Activated naive CD8-positive, alpha-beta T cell treated with anti-CD3 and anti-CD28 coated beads, Interleukin-2, amount 50 U/mL, for 24 hours (primary cell): ENCODE data around the gene SLC16A5.
A peak's percentile ranks its signal among the peaks of the same experiment; 100 is the strongest.

Experiments used
- ATAC-seq: fragments of 150-1000 bp; cut with Tn5 transposase; one replicate; pipeline ENCODE4 v1.10.0; 2021
- DNase-seq: peaks from one replicate; pipeline ENCODE4 v3.0.0; 2021
- H3K27ac Mint-ChIP-seq: one replicate; pipeline ENCODE4 v1.8.0; 2021; ENCODE audit warnings: mild to moderate bottlenecking, mixed read lengths
- H3K27me3 Mint-ChIP-seq: one replicate; pipeline ENCODE4 v1.8.0; 2021; ENCODE audit warnings: mixed read lengths
- H3K36me3 Mint-ChIP-seq: one replicate; pipeline ENCODE4 v1.8.0; 2021; ENCODE audit warnings: low read depth, mixed read lengths
- H3K4me1 Mint-ChIP-seq: one replicate; pipeline ENCODE4 v1.8.0; 2021; ENCODE audit warnings: mixed read lengths
- H3K4me3 Mint-ChIP-seq: one replicate; pipeline ENCODE4 v1.8.0; 2021; ENCODE audit warnings: mild to moderate bottlenecking, moderate library complexity, mixed read lengths
- H3K9me3 Mint-ChIP-seq: one replicate; pipeline ENCODE4 v1.8.0; 2021; ENCODE audit warnings: mixed read lengths

SLC16A5 gene

DNA sequence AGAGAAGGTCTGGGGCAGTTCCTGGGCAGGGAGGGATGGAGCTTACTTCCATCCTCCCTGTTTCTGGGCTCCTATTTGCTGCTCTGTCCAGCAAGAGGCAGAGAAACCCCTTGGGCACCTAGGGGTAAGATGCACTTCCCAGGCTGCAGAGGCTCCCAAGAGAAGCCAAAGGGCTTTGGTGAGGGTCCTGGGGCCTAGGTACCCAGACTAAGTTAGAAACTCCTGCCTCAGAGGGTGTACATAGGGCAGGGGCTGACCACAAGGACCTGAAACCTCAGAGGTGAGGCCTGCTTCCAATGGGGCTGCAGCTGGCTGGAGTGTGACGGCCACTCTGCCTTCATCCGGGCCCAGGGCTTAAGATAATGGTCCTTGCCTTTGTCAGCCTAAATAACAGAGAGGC is 20.4 kb downstream of the SLC16A5 start:
- peaks cover 25% of the 10 kb centered on the region for H3K4me1 Mint-ChIP-seq
- no peak overlapping the region for H3K27ac Mint-ChIP-seq
- DNase-seq (no peak), ATAC-seq (no peak)
- peak overlapping the region; percentile 86 for H3K4me3 Mint-ChIP-seq
- H3K9me3 Mint-ChIP-seq: no peaks in the 10 kb centered on the region
- H3K36me3 Mint-ChIP-seq: peaks cover 4% of the 10 kb centered on the region
- no peaks in the 10 kb centered on the region for H3K27me3 Mint-ChIP-seq

DNA sequence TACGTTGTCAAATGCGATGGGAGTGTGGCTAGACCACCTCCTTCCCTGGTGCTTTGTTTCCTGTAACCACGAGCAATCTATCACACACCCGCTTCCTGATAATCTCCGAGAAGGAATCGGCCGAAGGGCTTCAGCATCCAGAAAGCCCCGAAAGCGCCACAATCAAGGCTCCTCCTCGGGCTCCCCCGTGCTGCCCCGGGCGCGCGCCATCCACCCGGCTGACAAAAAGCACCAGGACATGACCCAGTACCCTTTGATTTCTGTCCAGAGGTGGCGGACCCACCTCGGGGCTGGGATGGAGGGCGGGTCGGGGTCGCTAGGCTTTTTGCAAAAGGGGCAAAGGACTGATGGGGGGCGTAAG is 21.3 kb downstream of the SLC16A5 start:
- no peak for ATAC-seq
- no peak overlapping the region for H3K27ac Mint-ChIP-seq
- peaks cover 4% of the 10 kb centered on the region for H3K36me3 Mint-ChIP-seq
- H3K9me3 Mint-ChIP-seq: no peaks in the 10 kb centered on the region
- H3K27me3 Mint-ChIP-seq: no peaks in the 10 kb centered on the region
- DNase-seq: peak; percentile 30
- H3K4me1 Mint-ChIP-seq: peaks cover 27% of the 10 kb centered on the region
- peak overlapping the region; percentile 86 for H3K4me3 Mint-ChIP-seq

DNA sequence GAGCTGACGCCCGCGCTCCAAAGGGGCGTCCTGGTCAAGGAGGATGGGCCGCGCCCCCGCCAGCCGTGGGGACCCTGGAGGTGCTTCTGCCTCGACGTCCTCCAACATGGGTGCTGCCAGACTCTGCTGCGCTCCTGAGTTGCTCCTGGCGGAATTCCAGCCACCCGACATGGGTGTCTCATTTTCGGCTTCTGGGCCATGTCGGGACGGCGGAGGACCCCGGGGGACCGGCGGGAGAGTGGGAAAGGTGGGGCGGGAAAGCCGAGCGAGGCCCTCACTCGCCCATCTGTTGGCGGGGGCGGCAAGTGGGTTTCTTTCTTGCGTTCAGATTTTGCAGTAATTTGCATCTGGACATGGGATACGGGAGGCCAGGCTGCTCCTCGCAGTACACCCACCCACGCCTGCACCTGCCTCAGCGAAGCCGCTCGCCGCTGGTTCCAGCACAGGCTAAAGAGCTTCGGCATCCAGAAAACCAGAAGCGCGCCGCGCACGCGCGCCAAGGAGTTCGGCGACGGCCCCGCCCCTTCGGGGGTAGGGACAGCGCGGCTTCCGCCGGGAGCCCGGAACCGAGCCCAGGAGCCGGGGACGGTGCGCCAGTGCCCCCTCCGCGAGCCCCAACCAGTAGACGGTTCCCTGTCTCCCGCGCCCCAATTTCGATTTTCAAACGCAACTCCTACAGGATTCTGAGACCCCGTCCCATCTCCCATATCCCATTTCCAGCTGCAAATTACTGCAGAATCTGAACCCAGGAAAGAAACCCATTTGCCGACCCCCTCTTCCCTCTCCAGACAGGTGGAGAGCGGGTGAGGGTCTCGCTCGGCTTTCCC is 21.9 kb downstream of the SLC16A5 start, which contains the start of gene ARMC7:
ARMC7 (plus strand) TSS at position 563 of the 827 bp plus-strand sequence. CDS start 320 bp downstream, outside the sequence.
- Mint-ChIP-seq H3K4me1 (peaks cover 33% of the 10 kb centered on the region), H3K36me3 (peaks cover 7% of the 10 kb centered on the region), H3K27me3 (no peaks in the 10 kb centered on the region), H3K4me3 (peak within 1 kb of the TSS; percentile 86), H3K27ac (peak within 1 kb of the TSS; percentile 78), H3K9me3 (no peaks in the 10 kb centered on the region)
- peak; percentile 95 for DNase-seq
- ATAC-seq: peak; percentile 85

DNA sequence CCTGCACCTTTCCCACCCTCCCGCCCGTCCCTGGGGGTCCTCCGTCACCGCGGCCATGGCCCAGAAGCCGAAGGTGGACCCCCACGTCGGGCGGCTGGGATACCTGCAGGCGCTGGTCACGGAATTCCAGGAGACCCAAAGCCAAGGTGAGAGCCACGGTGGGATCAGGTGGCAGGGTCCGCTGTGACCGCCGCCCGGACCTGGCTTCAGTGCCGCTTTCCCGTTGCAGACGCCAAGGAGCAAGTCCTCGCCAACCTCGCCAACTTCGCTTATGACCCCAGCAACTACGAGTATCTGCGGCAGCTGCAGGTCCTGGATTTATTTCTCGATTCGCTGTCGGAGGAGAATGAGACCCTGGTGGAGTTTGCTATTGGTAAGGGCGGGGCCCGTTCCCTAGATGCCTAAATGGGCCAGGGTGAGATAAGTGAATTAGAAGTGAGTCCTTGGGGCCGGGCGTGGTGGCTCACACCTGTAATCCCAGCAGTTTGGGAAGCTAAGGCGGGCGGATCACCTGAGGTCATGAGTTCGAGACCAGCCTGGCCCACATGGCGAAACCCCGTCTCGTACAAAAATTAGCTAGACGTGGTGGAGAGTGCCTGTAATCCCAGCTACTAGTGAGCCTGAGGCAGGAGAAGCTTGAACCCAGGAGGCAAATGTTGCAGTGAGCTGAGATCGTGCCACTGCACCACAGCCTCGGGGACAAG is 22.6 kb downstream of the SLC16A5 start:
- ATAC-seq (no peak), DNase-seq (no peak)
- Mint-ChIP-seq H3K9me3 (no peaks in the 10 kb centered on the region), H3K4me3 (peak overlapping the region; percentile 86), H3K27me3 (no peaks in the 10 kb centered on the region), H3K4me1 (peaks cover 37% of the 10 kb centered on the region), H3K27ac (peak overlapping the region; percentile 64), H3K36me3 (peaks cover 8% of the 10 kb centered on the region)

DNA sequence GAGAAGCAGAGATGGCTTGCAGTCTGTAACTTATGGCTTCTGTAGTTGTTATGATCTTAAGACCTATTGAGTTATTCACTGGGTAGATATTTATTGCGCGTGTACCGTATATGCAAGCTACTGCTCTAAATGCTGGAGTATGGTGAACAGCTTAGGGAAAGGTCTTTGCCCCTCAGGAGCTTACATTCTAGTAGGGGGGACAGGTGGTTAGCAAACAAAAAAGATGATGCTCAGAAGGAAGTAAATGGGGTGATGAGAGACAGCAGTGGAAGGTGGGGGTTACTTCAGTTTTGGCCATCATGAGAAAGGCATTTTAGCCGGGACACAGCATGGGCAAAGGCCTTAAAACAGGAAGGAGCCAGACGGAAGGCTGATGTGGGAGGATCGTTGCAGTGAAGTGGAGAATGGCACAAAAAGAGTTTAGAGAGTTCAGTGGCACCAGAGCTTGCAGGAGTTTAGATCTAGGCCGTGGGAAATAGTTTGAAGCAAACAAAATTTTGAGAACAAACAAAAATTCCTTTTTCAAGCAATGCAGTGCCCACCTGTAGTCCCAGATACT is 24.1 kb downstream of the SLC16A5 start:
- Mint-ChIP-seq H3K36me3 (peaks cover 8% of the 10 kb centered on the region), H3K4me1 (peaks cover 37% of the 10 kb centered on the region), H3K4me3 (peak overlapping the region; percentile 54), H3K27ac (no peak overlapping the region), H3K27me3 (no peaks in the 10 kb centered on the region), H3K9me3 (no peaks in the 10 kb centered on the region)
- no peak for ATAC-seq
- no peak for DNase-seq

DNA sequence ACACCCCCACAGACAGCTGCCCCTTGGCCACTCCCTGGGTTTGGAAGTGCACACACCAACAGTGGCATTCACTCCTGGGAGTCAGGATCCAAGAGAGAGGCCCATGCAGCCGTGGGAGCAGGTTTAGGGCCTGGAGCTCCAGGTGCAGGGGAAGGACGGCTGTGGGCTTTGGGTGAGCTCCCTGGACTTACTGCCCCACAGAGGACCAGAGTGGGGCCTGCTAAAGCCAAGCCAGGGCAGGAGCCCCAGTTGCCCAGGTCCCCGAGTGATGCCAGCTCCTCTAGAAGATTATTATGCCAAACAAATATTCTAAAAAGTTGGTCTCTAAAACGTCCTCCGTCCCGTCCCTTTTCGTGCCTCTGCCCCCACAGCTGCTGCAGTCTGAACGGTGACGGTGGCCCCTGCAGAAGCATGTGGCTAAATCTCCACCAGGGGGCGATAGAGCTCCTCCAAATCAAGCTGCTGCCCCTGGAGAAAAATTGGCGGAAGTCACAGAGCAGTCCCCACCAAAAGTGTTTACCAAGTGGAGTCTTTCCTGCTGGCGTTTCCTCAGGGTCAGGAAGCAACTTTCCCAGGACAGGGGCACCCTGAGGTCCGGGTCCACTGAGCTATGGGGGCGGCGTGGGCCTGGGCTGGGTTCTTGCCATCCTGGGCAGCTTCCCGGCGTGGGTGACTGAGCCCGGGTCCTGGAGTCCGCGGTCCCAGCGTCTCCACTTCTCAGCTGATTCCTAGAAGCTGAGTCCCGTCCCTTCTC is 26.2 kb downstream of the SLC16A5 start:
- Mint-ChIP-seq H3K27ac (peak overlapping the region; percentile 77), H3K4me3 (peak overlapping the region; percentile 77), H3K27me3 (no peaks in the 10 kb centered on the region), H3K9me3 (no peaks in the 10 kb centered on the region), H3K4me1 (peaks cover 36% of the 10 kb centered on the region), H3K36me3 (peaks cover 8% of the 10 kb centered on the region)
- DNase-seq (peak; percentile 91), ATAC-seq (peak; percentile 74)

DNA sequence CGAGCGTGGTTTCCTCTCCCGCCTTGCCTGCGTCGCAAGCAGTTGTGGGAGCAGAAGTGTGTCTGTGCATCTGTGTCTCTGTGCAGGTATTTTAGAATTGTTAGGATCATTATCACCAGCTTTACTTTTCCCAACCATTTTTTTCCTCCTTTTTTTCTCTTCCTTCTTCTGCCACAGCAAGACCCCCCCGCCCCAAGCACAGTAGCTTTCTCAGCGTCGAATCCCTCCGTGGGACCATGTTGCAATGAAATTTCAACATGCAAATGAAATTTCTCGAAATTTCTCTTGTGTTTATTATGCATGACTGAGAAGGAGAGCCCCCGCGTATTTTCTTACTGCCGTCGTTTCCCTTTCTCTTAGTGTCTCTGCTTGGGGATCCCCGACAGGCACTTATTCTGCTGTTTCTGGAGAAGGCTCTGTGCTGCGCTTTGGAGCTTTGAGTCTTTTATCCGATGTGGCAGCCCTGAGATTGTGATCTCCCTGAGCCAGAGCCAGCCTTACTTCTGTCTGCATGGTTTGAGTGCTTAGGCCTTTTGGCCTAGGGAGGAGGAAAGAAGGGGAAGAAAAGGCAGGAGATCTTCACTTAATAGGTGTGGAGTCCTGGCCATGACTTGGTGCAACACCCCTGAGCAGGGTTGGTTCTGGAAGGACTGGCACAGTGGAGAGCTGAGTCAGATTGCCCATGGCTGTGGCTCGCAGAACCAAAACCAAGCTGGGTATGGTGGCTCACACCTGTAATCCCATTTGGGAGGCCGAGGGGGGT is 27.0 kb downstream of the SLC16A5 start:
- H3K27ac Mint-ChIP-seq: peak overlapping the region; percentile 77
- H3K36me3 Mint-ChIP-seq: peaks cover 9% of the 10 kb centered on the region
- no peaks in the 10 kb centered on the region for H3K27me3 Mint-ChIP-seq
- DNase-seq: no peak
- ATAC-seq: no peak
- peaks cover 35% of the 10 kb centered on the region for H3K4me1 Mint-ChIP-seq
- H3K4me3 Mint-ChIP-seq: peak overlapping the region; percentile 77
- no peaks in the 10 kb centered on the region for H3K9me3 Mint-ChIP-seq

DNA sequence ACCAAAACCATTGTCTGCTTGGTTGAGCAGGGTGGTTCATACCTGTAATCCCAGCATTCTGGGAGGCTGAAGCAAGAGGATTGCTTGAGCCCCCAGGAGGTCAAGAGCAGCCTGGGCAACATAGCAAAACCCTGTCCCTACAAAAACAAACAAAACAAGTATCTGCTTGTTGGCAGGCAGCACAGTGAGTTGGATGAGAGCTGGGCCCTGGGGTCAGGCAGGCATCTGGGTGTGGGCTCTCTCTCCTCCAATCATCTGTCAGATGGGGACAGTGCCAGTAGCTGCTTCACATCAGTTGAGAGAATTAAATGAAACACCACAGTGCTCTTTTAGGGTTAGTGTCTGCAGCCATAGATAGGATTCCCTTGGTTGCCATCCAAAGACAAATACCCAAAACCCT is 27.8 kb downstream of the SLC16A5 start:
- DNase-seq (no peak), ATAC-seq (no peak)
- Mint-ChIP-seq H3K9me3 (no peaks in the 10 kb centered on the region), H3K27me3 (no peaks in the 10 kb centered on the region), H3K4me1 (peaks cover 32% of the 10 kb centered on the region), H3K4me3 (no peak overlapping the region), H3K27ac (no peak overlapping the region), H3K36me3 (peaks cover 9% of the 10 kb centered on the region)

DNA sequence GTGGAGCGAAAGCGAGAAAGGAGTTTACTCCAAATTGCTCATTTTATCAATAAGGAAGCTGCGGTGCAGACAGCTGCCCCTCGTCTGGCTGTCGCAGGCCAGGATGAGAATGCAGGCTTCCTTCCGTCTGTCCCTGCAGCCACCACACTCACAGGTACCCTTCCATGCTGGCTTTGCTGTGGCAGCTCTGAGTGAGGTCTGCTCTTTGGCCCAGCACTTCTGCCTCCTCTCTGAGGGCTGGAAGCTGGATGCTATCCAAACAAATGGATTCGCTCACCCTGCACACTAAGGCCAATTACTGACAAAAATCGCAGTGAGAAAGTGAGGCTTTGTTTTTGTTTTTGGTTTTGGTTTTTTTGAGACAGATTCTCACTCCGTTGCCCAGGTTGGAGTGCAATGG is 29.0 kb downstream of the SLC16A5 start:
- peaks cover 22% of the 10 kb centered on the region for H3K4me1 Mint-ChIP-seq
- no peak for DNase-seq
- H3K9me3 Mint-ChIP-seq: no peaks in the 10 kb centered on the region
- H3K27ac Mint-ChIP-seq: no peak overlapping the region
- no peak overlapping the region for H3K4me3 Mint-ChIP-seq
- peaks cover 9% of the 10 kb centered on the region for H3K36me3 Mint-ChIP-seq
- no peaks in the 10 kb centered on the region for H3K27me3 Mint-ChIP-seq
- no peak for ATAC-seq

DNA sequence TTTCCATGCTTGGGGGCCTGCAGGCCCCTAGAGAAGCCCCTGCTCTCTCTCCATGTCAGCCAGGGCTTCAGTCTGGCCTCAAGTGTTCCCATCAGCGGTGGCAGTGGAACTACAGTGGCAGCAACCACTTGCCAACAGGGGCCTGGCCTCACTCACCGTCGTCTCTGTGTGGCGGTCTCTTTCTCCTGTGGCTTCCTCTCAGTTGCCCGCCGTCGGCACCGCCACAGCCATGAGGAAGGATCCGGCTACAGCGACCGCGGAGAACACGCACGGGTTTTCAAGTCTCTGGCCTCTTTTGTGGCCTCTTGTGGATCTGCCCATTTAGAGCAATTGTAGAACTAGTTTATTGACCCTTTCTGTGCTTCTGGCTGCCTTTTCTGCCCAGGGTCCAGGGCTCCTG is 30.6 kb downstream of the SLC16A5 start:
- peaks cover 17% of the 10 kb centered on the region for H3K4me1 Mint-ChIP-seq
- H3K36me3 Mint-ChIP-seq: peaks cover 5% of the 10 kb centered on the region
- no peaks in the 10 kb centered on the region for H3K9me3 Mint-ChIP-seq
- no peak overlapping the region for H3K27ac Mint-ChIP-seq
- no peak overlapping the region for H3K4me3 Mint-ChIP-seq
- ATAC-seq (no peak), DNase-seq (no peak)
- H3K27me3 Mint-ChIP-seq: no peaks in the 10 kb centered on the region

DNA sequence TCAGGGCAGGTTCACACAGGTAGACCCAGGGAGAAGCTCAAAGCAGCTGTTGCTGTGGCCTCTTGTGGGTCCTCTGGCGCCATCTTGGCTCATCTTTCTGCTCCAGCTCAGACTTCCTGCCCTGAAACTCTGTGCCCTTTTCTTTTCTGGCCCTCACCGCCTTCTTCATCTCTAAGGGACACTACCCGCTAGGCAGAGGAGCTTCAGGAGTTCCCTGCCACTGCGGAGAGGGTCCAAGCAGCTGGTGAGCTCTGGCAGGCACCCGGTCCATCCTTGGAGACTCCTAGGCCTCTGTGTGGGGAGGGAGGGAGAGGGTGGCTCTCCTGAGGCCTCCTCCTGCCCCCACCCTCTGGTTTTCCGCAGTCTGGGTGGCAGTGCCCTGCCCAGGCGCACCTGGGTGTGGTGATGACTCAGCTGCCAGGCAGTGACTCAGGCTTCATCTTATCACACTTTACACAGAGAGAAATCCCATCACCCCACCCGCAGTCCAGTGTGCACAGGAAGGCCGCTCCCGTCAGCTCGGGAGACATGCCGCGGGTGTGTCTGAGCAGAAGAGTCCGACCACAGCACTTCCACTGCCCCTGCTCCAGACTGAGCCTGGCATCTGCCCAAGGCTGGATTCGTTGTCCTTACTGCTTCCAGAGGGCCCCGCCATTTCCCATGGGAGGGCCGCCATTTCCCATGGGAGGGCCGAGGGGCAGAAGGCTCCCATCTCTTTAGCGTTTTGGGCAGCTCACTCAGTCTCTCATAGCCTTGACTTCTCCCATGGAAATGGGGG is 36.5 kb downstream of the SLC16A5 start:
- Mint-ChIP-seq H3K4me3 (no peak overlapping the region), H3K27ac (peak overlapping the region; percentile 67), H3K9me3 (no peaks in the 10 kb centered on the region), H3K27me3 (no peaks in the 10 kb centered on the region), H3K36me3 (no peaks in the 10 kb centered on the region), H3K4me1 (peaks cover 27% of the 10 kb centered on the region)
- peak; percentile 60 for DNase-seq
- ATAC-seq: peak; percentile 97

DNA sequence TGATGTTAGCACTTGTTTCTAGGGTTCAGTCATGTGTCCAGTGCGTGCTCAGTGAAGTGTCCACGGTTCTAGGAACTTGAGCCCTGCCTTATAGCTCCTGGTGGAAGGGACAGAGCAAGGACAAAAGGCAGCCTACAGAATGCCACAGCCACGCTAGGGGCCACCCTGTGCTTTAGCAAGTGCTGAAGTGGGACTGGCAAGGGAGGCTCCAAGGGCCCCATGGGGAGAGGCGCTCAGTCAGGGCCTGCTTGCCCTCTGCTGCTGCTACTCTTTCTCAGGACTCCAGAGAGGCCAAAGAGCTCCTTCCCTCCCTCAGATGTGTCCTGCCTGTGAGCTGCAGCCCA is 37.0 kb downstream of the SLC16A5 start:
- Mint-ChIP-seq H3K4me3 (no peak overlapping the region), H3K36me3 (peaks cover 4% of the 10 kb centered on the region), H3K4me1 (peaks cover 31% of the 10 kb centered on the region), H3K9me3 (no peaks in the 10 kb centered on the region), H3K27ac (peak overlapping the region; percentile 67), H3K27me3 (no peaks in the 10 kb centered on the region)
- ATAC-seq (no peak), DNase-seq (no peak)

DNA sequence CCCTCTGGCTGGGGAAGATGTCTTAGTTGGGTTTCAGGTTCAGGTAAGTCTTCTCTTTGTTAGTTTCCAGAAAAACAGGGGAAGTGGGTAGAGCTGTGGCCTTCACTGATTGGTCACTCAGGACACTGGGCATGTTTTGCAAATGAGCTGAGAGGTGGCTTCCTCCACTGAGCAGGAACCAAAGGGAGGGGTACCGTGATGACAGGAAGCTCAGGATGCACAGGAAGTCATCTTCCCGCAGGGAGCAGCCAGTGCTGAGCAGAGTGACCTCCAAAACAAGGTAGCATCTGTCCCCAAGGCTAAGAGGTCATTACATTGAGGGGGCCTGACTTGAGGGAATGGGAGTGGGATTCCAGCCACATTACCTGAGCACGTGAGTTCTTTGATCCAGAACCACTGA is 38.2 kb downstream of the SLC16A5 start:
- ATAC-seq: no peak
- Mint-ChIP-seq H3K4me3 (no peak overlapping the region), H3K4me1 (peaks cover 36% of the 10 kb centered on the region), H3K27me3 (no peaks in the 10 kb centered on the region), H3K9me3 (no peaks in the 10 kb centered on the region), H3K36me3 (peaks cover 10% of the 10 kb centered on the region), H3K27ac (peak overlapping the region; percentile 46)
- no peak for DNase-seq
